Ovary (tissue), 9 donors: ENCODE results near the gene PCGF6. TPM values are rescaled to one million over a fixed set of nuclear protein-coding genes. Genes with fewer than 3 reads are reported as not detected.

Experiments
- DNase-seq, 5 donors: peaks; one replicate each; pipeline ENCODE4 v3.0.0-alpha.2; 2019 to 2020
- H3K27ac ChIP-seq, 2 donors: fragments of 200-600 bp; one replicate each; pipeline versions ENCODE4 v1.5.1 to v1.8.0; 2019 to 2022
- H3K27me3 ChIP-seq: fragments of 200-600 bp; one replicate; pipeline ENCODE4 v1.8.0; 2022
- H3K36me3 ChIP-seq: fragments of 200-600 bp; sonication (generic); one replicate; pipeline ENCODE4 v1.5.1; 2019
- H3K4me1 ChIP-seq: one replicate; pipeline ENCODE4 v1.8.1; 2013; ENCODE audit warnings: mild to moderate bottlenecking, moderate library complexity; ENCODE audit not compliant: insufficient read depth
- H3K4me3 ChIP-seq: fragments of 200-600 bp; sonication (generic); one replicate; pipeline ENCODE4 v1.5.1; 2017
- H3K9me3 ChIP-seq, 2 donors: fragments of 200-600 bp in 1 of 2; sonication (generic) in 1 of 2; one replicate each; pipeline versions ENCODE4 v1.5.1 to v1.8.1; 2013 to 2019; ENCODE audit warnings: mild to moderate bottlenecking in 1 of 2, moderate library complexity in 1 of 2
- EP300 ChIP-seq: sonication (generic); formaldehyde crosslinking; IDR thresholded peaks from one replicate; pipeline ENCODE4 v1.6.1; 2017; ENCODE audit warnings: antibody characterized with exemption
- POLR2A ChIP-seq: fragments of 450-650 bp; IDR thresholded peaks from one replicate; pipeline ENCODE4 v1.6.1; 2017; ENCODE audit warnings: antibody characterized with exemption, mild to moderate bottlenecking, moderate library complexity
- WGBS, 3 donors: extraction: QIAGEN DNeasy Blood & Tissue Kit in 1 of 3; methylation state at CpG; one replicate each; pipeline versions ENCODE4 v1.1.5 to v1.1.7; 2013 to 2017; 5-methylcytosine and 5-hydroxymethylcytosine counted together
- intact Hi-C, 4 donors: fragments of 100-400 bp; cut with DNase I; formaldehyde crosslinking; loops; one replicate each; pipeline versions ENCODE4 v1.11.0 to v1.15.1; 2022 to 2023
- polyA plus RNA-seq, 2 donors: library from polyadenylated mRNA; stranded (reverse); fragments of 200-250 nt in 1 of 2; fragments of 350-450 nt in 1 of 2; fragmentation: Illumina TruSeq in 1 of 2; extraction: RNeasy Lipid Tissue Mini Kit (QIAGEN cat#74804) in 1 of 2; gene quantifications; one replicate each; pipeline ENCODE4 v1.2.3, GENCODE V29; 2013 to 2014
- total RNA-seq, 7 donors: library from RNA; depleted of rRNA in 2 of 7; stranded (reverse); fragments of >200 nt in 2 of 7; fragmentation: NEBNext Ultra II Directional in 3 of 7; extraction: Animal tissue kit (Norgen Biotek cat#: 25700) in 3 of 7; gene quantifications; one replicate each; pipeline versions ENCODE4 v1.1.0 to v1.2.4, GENCODE V29; 2016 to 2023
- TF ChIP-seq, protein P1 (sequence below), 3 donors: fragments of 450-650 bp in 2 of 3; fragments of 200-600 bp in 1 of 3; IDR thresholded peaks; one replicate each; pipeline versions ENCODE4 v1.5.1 to v1.8.0; 2016 to 2022; ENCODE audit warnings: antibody characterized with exemption in 3 of 3, mild to moderate bottlenecking in 1 of 3
- donor health status: DM: no; HTN: no; CAD: no; lungs with moderate emphysema.
- donor health status: DM: no; HTN: no; CAD: no.
- donor health status: Bipolar disorder and iron deficiency.
- donor health status: DM: yes; HTN: yes; CAD: no.
- donor health status: DM: no; HTN: no; CAD: no.
- donor health status: DM: yes; HTN: yes; CAD: no.

PCGF6 gene
- total and polyA plus RNA-seq, 9 donors, result 5.6 to 13.7 (median 9.5) TPM

GRCh38 chr10:103295374-103296015, 55.4 kb downstream of the PCGF6 start:
- TF ChIP-seq, protein P1, sequence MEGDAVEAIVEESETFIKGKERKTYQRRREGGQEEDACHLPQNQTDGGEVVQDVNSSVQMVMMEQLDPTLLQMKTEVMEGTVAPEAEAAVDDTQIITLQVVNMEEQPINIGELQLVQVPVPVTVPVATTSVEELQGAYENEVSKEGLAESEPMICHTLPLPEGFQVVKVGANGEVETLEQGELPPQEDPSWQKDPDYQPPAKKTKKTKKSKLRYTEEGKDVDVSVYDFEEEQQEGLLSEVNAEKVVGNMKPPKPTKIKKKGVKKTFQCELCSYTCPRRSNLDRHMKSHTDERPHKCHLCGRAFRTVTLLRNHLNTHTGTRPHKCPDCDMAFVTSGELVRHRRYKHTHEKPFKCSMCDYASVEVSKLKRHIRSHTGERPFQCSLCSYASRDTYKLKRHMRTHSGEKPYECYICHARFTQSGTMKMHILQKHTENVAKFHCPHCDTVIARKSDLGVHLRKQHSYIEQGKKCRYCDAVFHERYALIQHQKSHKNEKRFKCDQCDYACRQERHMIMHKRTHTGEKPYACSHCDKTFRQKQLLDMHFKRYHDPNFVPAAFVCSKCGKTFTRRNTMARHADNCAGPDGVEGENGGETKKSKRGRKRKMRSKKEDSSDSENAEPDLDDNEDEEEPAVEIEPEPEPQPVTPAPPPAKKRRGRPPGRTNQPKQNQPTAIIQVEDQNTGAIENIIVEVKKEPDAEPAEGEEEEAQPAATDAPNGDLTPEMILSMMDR (IDR thresholded peaks at IDR 0.05), result no peak
- TF ChIP-seq POLR2A, result no peak
- no peak for TF ChIP-seq EP300
- Histone ChIP-seq H3K4me3 (no peak overlapping the region), H3K27ac (no peak overlapping the region), H3K36me3 (no peaks in the 10 kb centered on the region), H3K27me3 (no peaks in the 10 kb centered on the region), H3K9me3 (no peaks in the 10 kb centered on the region), H3K4me1 (no peaks in the 10 kb centered on the region)
- DNase-seq, result no peak
- 35 to 46% (median 45%) methylated on average over 2 of the region's 2 CpGs for WGBS, 3 donors
- intact Hi-C loops, result no loop called here

DNA sequence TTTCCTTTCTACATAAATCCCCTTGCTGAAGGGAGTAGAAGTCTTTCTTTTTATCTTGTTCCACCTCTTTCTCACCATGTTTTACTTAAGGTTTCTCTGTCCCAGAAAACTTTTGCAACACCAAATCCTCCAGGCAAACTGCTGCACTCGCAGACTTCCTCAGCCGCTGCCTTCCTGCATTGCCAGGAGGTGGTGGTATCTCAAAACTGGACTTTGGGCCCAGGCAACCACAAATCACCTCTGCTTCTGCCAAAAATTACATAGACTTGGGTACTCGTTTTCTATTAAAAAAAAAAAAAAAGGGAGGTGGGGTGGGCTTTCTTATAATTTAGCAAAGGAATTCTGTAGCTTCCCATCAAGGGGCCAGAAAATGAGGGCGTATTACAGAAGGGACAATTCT, 59.4 kb downstream of the PCGF6 start:
- intact Hi-C loops, result no loop called here
- no peak overlapping the region for H3K27ac ChIP-seq
- DNase-seq, result no peak
- no peak overlapping the region for H3K4me3 ChIP-seq
- H3K4me1 ChIP-seq, result no peaks in the 10 kb centered on the region
- peaks cover 0 to 3% of the 10 kb centered on the region in 2 donors for H3K9me3 ChIP-seq
- H3K27me3 ChIP-seq, result no peaks in the 10 kb centered on the region
- H3K36me3 ChIP-seq, result no peaks in the 10 kb centered on the region
- 72 to 78% (median 74%) methylated on average over 4 of the region's 4 CpGs for WGBS, 3 donors
- TF ChIP-seq, protein P1 (IDR thresholded peaks at IDR 0.05), result no peak
- no peak for TF ChIP-seq POLR2A
- no peak for TF ChIP-seq EP300

GRCh38 chr10:103287992-103288391, 62.9 kb downstream of the PCGF6 start:
- H3K27me3 ChIP-seq, result no peaks in the 10 kb centered on the region
- WGBS, 3 donors, result 81 to 82% (median 82%) methylated on average over 5 of the region's 5 CpGs

GRCh38 chr10:103284170-103284569, 66.8 kb downstream of the PCGF6 start:
- TF ChIP-seq EP300 (no peak), POLR2A (no peak)
- TF ChIP-seq, protein P1 (IDR thresholded peaks at IDR 0.05), result no peak
- H3K4me3 ChIP-seq, result no peak overlapping the region

More at GRCh38 chr10:103287992-103288391, 62.9 kb downstream of the PCGF6 start:
- intact Hi-C loops, result no loop called here
- H3K4me3 ChIP-seq, result no peak overlapping the region
- no peaks in the 10 kb centered on the region for H3K4me1 ChIP-seq
- peaks cover 0 to 3% of the 10 kb centered on the region in 2 donors for H3K9me3 ChIP-seq
- no peaks in the 10 kb centered on the region for H3K36me3 ChIP-seq
- H3K27ac ChIP-seq, result no peak overlapping the region
- no peak for DNase-seq
- TF ChIP-seq POLR2A (no peak), EP300 (no peak)
- TF ChIP-seq, protein P1 (IDR thresholded peaks at IDR 0.05), result no peak

More at GRCh38 chr10:103284170-103284569, 66.8 kb downstream of the PCGF6 start:
- no peak for DNase-seq
- H3K27me3 ChIP-seq, result no peaks in the 10 kb centered on the region
- 56 to 69% (median 57%) methylated on average over 11 of the region's 11 CpGs for WGBS, 3 donors
- no peak overlapping the region for H3K27ac ChIP-seq
- no peaks in the 10 kb centered on the region for H3K36me3 ChIP-seq
- intact Hi-C loops, result no loop called here
- H3K4me1 ChIP-seq, result no peaks in the 10 kb centered on the region
- no peaks in the 10 kb centered on the region for H3K9me3 ChIP-seq
